Activated CD8-positive, alpha-beta T cell treated with anti-CD3 and anti-CD28 coated beads for 36 hours (primary cell): ENCODE data around the gene ZCCHC24. TPM values are rescaled to one million over a fixed set of nuclear protein-coding genes. Genes with fewer than 3 reads are reported as not detected.

Source experiments
- ATAC-seq: fragments of 200-7000 bp; cut with Tn5 transposase; one replicate; pipeline ENCODE4 v1.10.0; 2021; ENCODE audit warnings: mild to moderate bottlenecking, moderate library complexity
- CTCF ChIA-PET: fragments of 350-600 bp; sonication (Branson Sonifier 250); formaldehyde crosslinking; loops from one replicate; lab custom pipeline; 2021; ENCODE audit warnings: antibody characterized with exemption; lab: Charles Lee
- POLR2A ChIA-PET: fragments of 350-600 bp; sonication (Branson Sonifier 250); formaldehyde crosslinking; loops from one replicate; lab custom pipeline; 2021; ENCODE audit warnings: antibody characterized with exemption; lab: Charles Lee
- DNase-seq: peaks from one replicate; pipeline ENCODE4 v3.0.0-alpha.2; 2020
- H3K27ac Mint-ChIP-seq: one replicate; pipeline ENCODE4 v1.8.0; 2021; ENCODE audit warnings: mild to moderate bottlenecking, mixed read lengths
- H3K27me3 Mint-ChIP-seq: one replicate; pipeline ENCODE4 v1.8.0; 2021; ENCODE audit warnings: mixed read lengths
- H3K36me3 Mint-ChIP-seq: one replicate; pipeline ENCODE4 v1.8.0; 2021; ENCODE audit warnings: low read depth, mixed read lengths
- H3K4me1 Mint-ChIP-seq: one replicate; pipeline ENCODE4 v1.8.0; 2021; ENCODE audit warnings: low read depth, mixed read lengths
- H3K4me3 Mint-ChIP-seq: one replicate; pipeline ENCODE4 v1.8.0; 2021; ENCODE audit warnings: mild to moderate bottlenecking, moderate library complexity, mixed read lengths
- H3K9me3 Mint-ChIP-seq: one replicate; pipeline ENCODE4 v1.8.0; 2021; ENCODE audit warnings: mixed read lengths
- CTCF ChIP-seq: fragments of 200-600 bp; IDR thresholded peaks from one replicate; pipeline ENCODE4 v1.8.0; 2022; ENCODE audit warnings: antibody characterized with exemption, mild to moderate bottlenecking
- intact Hi-C: fragments of 100-400 bp; cut with micrococcal nuclease; formaldehyde crosslinking; loops from one replicate; pipeline ENCODE4 v1.10.0; 2022
- total RNA-seq, 2 experiments: library from RNA; stranded (reverse); gene quantifications; one replicate each; pipeline ENCODE4 v1.2.3, GENCODE V29; 2021

ZCCHC24 gene
- total RNA-seq, 2 experiments from 2014 or later, result 1.0 to 1.7 TPM

GRCh38 chr10:79375321-79376077 lies 69.9 kb downstream of the ZCCHC24 start:
- intact Hi-C loops, result loop anchor here (2.0 kb wide), 1 partner anchor 91 kb away; no protein-coding TSS in a partner anchor
- Mint-ChIP-seq H3K36me3 (no peaks in the 10 kb centered on the region), H3K27me3 (no peaks in the 10 kb centered on the region), H3K27ac (no peak overlapping the region), H3K4me3 (no peak overlapping the region), H3K4me1 (no peaks in the 10 kb centered on the region), H3K9me3 (peaks cover 3% of the 10 kb centered on the region)
- ChIA-PET CTCF (interaction anchor here (0.6 to 2.6 kb wide), 10 partner anchors 10 to 118 kb away, joined by 3 to 21 read pairs (median 4); no protein-coding TSS in a partner anchor), POLR2A (no interaction called here)
- no peak for DNase-seq
- no peak for ATAC-seq
- TF ChIP-seq CTCF, result no peak

GRCh38 chr10:79374312-79375191 lies 70.9 kb downstream of the ZCCHC24 start:
- H3K27me3 Mint-ChIP-seq, result no peaks in the 10 kb centered on the region
- CTCF ChIA-PET, result interaction anchor here (0.6 to 3.5 kb wide), 57 partner anchors 9 to 1073 kb away, joined by 3 to 55 read pairs (median 5); no protein-coding TSS in a partner anchor

GRCh38 chr10:79372871-79373270 lies 72.6 kb downstream of the ZCCHC24 start:
- POLR2A ChIA-PET, result interaction anchor here (1.4 kb wide), 1 partner anchor 91 kb away, joined by 3 read pairs; no protein-coding TSS in a partner anchor
- Mint-ChIP-seq H3K9me3 (peaks cover 3% of the 10 kb centered on the region), H3K36me3 (no peaks in the 10 kb centered on the region), H3K4me3 (no peak overlapping the region), H3K27me3 (no peaks in the 10 kb centered on the region), H3K27ac (no peak overlapping the region), H3K4me1 (no peaks in the 10 kb centered on the region)
- CTCF ChIA-PET, result interaction anchor here (1.3 to 3.5 kb wide), 5 partner anchors 82 to 254 kb away, joined by 4 to 55 read pairs (median 22); no protein-coding TSS in a partner anchor
- no peak for TF ChIP-seq CTCF
- ATAC-seq (no peak), DNase-seq (no peak)
- intact Hi-C loops, result no loop called here

More at GRCh38 chr10:79374312-79375191, 70.9 kb downstream of the ZCCHC24 start:
- no peak overlapping the region for H3K27ac Mint-ChIP-seq
- POLR2A ChIA-PET, result interaction anchor here (0.6 to 1.4 kb wide), 3 partner anchors 79 to 114 kb away, joined by 3 read pairs; no protein-coding TSS in a partner anchor
- H3K36me3 Mint-ChIP-seq, result no peaks in the 10 kb centered on the region
- TF ChIP-seq CTCF, result peak; percentile 99
- no peak overlapping the region for H3K4me3 Mint-ChIP-seq
- ATAC-seq, result peak; percentile 89
- DNase-seq, result peak; percentile 80
- no peaks in the 10 kb centered on the region for H3K4me1 Mint-ChIP-seq
- H3K9me3 Mint-ChIP-seq, result peaks cover 3% of the 10 kb centered on the region
- intact Hi-C loops, result loop anchor here (2.0 kb wide), 1 partner anchor 92 kb away; no protein-coding TSS in a partner anchor

- DNase-seq, result no peak
- CTCF ChIA-PET, result interaction anchor here (1.3 kb wide), 1 partner anchor 75 kb away, joined by 3 read pairs; no protein-coding TSS in a partner anchor
- no peaks in the 10 kb centered on the region for H3K4me1 Mint-ChIP-seq
- intact Hi-C loops, result no loop called here
- peaks cover 1% of the 10 kb centered on the region for H3K27me3 Mint-ChIP-seq
- no peak overlapping the region for H3K27ac Mint-ChIP-seq
- ATAC-seq, result no peak
- no peak for TF ChIP-seq CTCF
- POLR2A ChIA-PET, result no interaction called here
- H3K36me3 Mint-ChIP-seq, result no peaks in the 10 kb centered on the region
- H3K9me3 Mint-ChIP-seq, result peaks cover 3% of the 10 kb centered on the region
- H3K4me3 Mint-ChIP-seq, result no peak overlapping the region
Observed at GRCh38 chr10:79367426-79368189, 77.8 kb downstream of the ZCCHC24 start.
